ENCODE measurements around the gene ADAM33. TPM values are rescaled to one million over a fixed set of nuclear protein-coding genes. Genes with fewer than 3 reads are reported as not detected.

ADAM33 gene
- total RNA-seq, 1 experiment from 2014 or later = 0.23 TPM

DNA sequence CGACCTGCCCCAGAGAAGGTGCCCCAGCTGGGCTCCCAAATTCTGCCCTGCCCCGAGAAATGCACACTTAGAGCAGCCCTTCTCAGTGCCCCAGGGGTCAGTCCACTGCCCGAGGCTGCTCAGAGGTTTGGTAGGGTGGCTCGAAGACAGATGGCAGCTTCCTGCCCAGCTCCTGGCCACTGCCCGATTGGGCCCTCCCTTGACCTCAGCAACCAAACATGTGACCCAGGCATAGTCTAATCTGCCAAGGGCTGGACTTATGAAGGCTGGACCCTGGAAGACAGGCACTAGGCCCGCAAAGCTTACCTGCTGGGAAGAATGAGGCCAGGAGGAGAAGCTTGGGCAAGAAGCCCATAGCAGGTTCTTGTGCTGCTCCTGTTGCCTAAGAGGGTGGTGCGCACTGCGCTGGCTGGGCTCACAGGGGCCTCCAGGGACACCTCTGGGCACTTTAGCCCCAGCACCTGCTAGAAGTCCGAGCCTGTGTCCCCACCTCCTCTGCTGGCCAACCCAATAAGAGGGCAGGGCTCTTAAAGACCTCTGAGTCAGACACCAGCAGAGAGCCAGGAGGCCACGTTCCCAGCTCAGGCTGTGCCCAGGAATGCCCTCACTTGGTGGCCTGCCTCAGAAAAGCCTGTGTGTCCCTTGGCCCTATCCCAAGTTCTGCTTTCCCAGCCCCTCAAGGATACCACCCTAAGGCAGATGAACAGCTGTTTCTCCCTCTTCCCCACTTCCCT lies 25.1 kb upstream of the ADAM33 start:
- H3K27me3 ChIP-seq (replicated peaks; ENCODE audit: control insufficient read depth, insufficient read depth, low read length) = no peaks in the 10 kb centered on the region
- H3K4me1 Mint-ChIP-seq (ENCODE audit: low read depth, unreplicated experiment) = no peaks in the 10 kb centered on the region
- no peaks in the 10 kb centered on the region for H3K36me3 ChIP-seq (ENCODE audit: control insufficient read depth, insufficient read depth, low read length)
- no peak for DNase-seq
- no TSS peak for BruUV-seq (replicated peaks)
- H3K27ac Mint-ChIP-seq (ENCODE audit: unreplicated experiment) = no peak overlapping the region
- no peaks in the 10 kb centered on the region for H3K9me3 ChIP-seq
- no peak overlapping the region for H3K4me3 Mint-ChIP-seq (ENCODE audit: unreplicated experiment)
- H3K4me3 ChIP-seq (ENCODE audit: low read depth, low read length) = no peak overlapping the region
- TF ChIP-seq, protein P1, sequence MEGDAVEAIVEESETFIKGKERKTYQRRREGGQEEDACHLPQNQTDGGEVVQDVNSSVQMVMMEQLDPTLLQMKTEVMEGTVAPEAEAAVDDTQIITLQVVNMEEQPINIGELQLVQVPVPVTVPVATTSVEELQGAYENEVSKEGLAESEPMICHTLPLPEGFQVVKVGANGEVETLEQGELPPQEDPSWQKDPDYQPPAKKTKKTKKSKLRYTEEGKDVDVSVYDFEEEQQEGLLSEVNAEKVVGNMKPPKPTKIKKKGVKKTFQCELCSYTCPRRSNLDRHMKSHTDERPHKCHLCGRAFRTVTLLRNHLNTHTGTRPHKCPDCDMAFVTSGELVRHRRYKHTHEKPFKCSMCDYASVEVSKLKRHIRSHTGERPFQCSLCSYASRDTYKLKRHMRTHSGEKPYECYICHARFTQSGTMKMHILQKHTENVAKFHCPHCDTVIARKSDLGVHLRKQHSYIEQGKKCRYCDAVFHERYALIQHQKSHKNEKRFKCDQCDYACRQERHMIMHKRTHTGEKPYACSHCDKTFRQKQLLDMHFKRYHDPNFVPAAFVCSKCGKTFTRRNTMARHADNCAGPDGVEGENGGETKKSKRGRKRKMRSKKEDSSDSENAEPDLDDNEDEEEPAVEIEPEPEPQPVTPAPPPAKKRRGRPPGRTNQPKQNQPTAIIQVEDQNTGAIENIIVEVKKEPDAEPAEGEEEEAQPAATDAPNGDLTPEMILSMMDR (IDR thresholded peaks at IDR 0.05; ENCODE audit: insufficient read depth in 1 of 2, low read depth in 1 of 2, low read length in 1 of 2, severe bottlenecking in 1 of 2, unreplicated experiment in 1 of 2) = no peak
- POLR2A ChIA-PET = no interaction called here
- no peaks in the 10 kb centered on the region for H3K36me3 Mint-ChIP-seq (ENCODE audit: insufficient read depth, unreplicated experiment)
- H3K27me3 Mint-ChIP-seq (ENCODE audit: insufficient read depth, unreplicated experiment) = peaks cover 9% of the 10 kb centered on the region
- CTCF ChIA-PET = interaction anchor here (1.1 kb wide), 1 partner anchor 9 kb away, joined by 4 read pairs; no protein-coding TSS in a partner anchor
- no peaks in the 10 kb centered on the region for H3K4me1 ChIP-seq
- H3K9me3 Mint-ChIP-seq (ENCODE audit: unreplicated experiment) = no peaks in the 10 kb centered on the region
- intact Hi-C loops (cut with micrococcal nuclease; ENCODE audit: unreplicated experiment) = no loop called here

DNA sequence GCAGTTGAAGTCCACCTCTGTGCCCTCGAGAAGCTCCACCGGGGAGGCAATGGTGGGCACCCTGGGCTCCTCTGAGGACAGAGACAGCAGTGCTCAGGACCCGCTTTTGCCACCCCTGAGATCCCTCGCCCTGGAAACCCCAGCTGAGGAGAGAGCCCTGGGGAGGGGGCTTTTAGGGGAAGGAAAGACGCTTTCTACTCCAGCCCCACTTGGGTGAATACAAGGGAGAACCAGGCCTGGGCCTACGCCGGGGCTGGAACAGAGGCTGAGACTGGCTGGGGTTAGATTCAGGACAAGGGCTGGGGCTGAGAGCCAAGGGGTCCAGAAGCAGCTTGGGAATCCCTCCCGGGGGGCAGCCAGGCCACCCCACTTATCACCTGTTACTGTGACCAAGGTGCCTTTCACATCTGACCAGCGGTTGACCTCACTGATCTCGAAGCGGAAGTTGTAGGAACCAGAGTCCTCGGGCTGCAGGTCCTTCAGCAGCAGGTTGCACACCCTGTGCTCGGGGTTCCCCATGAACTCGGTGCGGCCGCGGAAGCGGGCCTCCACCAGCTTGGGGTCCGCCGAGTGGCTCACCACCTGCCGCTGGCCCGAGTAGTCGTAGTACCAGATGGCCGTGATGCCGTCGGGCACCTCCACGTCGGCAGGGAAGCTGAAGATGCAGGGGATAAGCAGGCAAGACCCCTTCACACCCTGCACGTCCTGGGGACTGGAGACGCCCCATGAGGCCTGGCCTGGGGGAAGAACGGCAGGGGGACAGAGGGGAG lies 24.3 kb upstream of the ADAM33 start:
- Mint-ChIP-seq H3K27ac (ENCODE audit: unreplicated experiment) (no peak overlapping the region), H3K36me3 (ENCODE audit: insufficient read depth, unreplicated experiment) (no peaks in the 10 kb centered on the region), H3K27me3 (ENCODE audit: insufficient read depth, unreplicated experiment) (peaks cover 9% of the 10 kb centered on the region), H3K4me3 (ENCODE audit: unreplicated experiment) (no peak overlapping the region), H3K4me1 (ENCODE audit: low read depth, unreplicated experiment) (no peaks in the 10 kb centered on the region), H3K9me3 (ENCODE audit: unreplicated experiment) (no peaks in the 10 kb centered on the region)
- intact Hi-C loops (cut with micrococcal nuclease; ENCODE audit: unreplicated experiment) = no loop called here
- H3K27me3 ChIP-seq (replicated peaks; ENCODE audit: control insufficient read depth, insufficient read depth, low read length) = no peaks in the 10 kb centered on the region; the same call in 1 of the 2 replicates
- no peak overlapping the region for H3K4me3 ChIP-seq (ENCODE audit: low read depth, low read length)
- H3K36me3 ChIP-seq (ENCODE audit: control insufficient read depth, insufficient read depth, low read length) = no peaks in the 10 kb centered on the region
- ChIA-PET POLR2A (no interaction called here), CTCF (interaction anchor here (0.6 kb wide), 1 partner anchor 29 kb away, joined by 3 read pairs; no protein-coding TSS in a partner anchor)
- H3K4me1 ChIP-seq = no peaks in the 10 kb centered on the region
- BruUV-seq (replicated peaks) = no TSS peak
- TF ChIP-seq, protein P1 (IDR thresholded peaks at IDR 0.05; ENCODE audit: insufficient read depth in 1 of 2, low read depth in 1 of 2, low read length in 1 of 2, severe bottlenecking in 1 of 2, unreplicated experiment in 1 of 2) = no peak
- no peak for DNase-seq
- H3K9me3 ChIP-seq = no peaks in the 10 kb centered on the region

DNA sequence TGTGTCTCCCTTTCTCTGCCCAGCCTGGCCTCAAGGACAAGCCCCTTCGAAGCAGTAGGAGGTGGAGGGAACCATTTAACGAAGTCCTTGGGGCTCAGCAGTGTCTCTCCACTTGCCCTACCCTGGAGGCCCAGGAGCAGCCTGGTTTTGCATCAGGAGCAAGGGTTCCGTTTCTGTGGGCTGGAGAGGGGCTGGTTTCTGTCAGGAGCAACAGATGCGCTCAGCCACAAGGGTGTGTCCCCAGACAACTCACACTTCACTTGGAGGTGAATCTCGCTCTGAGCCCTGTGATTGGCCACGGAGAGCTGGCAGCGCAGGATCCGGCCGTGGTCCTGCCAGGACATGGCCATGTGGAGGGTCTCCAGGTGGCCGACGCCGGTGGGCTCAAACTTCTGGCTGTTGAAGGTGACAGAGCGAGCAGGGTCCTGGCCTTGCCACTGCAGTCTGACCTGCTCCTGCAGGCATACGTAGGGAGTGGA lies 23.7 kb upstream of the ADAM33 start:
- no peak overlapping the region for H3K27ac Mint-ChIP-seq (ENCODE audit: unreplicated experiment)
- TF ChIP-seq, protein P1 (IDR thresholded peaks at IDR 0.05; ENCODE audit: insufficient read depth in 1 of 2, low read depth in 1 of 2, low read length in 1 of 2, severe bottlenecking in 1 of 2, unreplicated experiment in 1 of 2) = no peak
- Histone ChIP-seq H3K4me3 (ENCODE audit: low read depth, low read length) (no peak overlapping the region), H3K9me3 (no peaks in the 10 kb centered on the region), H3K27me3 (replicated peaks; ENCODE audit: control insufficient read depth, insufficient read depth, low read length) (no peaks in the 10 kb centered on the region; the same call in 1 of the 2 replicates), H3K4me1 (no peaks in the 10 kb centered on the region), H3K36me3 (ENCODE audit: control insufficient read depth, insufficient read depth, low read length) (no peaks in the 10 kb centered on the region)
- no peaks in the 10 kb centered on the region for H3K9me3 Mint-ChIP-seq (ENCODE audit: unreplicated experiment)
- peaks cover 9% of the 10 kb centered on the region for H3K27me3 Mint-ChIP-seq (ENCODE audit: insufficient read depth, unreplicated experiment)
- CTCF ChIA-PET = interaction anchor here (0.6 kb wide), 1 partner anchor 29 kb away, joined by 3 read pairs; no protein-coding TSS in a partner anchor
- DNase-seq = no peak
- BruUV-seq (replicated peaks) = no TSS peak
- POLR2A ChIA-PET = no interaction called here
- no peak overlapping the region for H3K4me3 Mint-ChIP-seq (ENCODE audit: unreplicated experiment)
- intact Hi-C loops (cut with micrococcal nuclease; ENCODE audit: unreplicated experiment) = no loop called here
- no peaks in the 10 kb centered on the region for H3K4me1 Mint-ChIP-seq (ENCODE audit: low read depth, unreplicated experiment)
- no peaks in the 10 kb centered on the region for H3K36me3 Mint-ChIP-seq (ENCODE audit: insufficient read depth, unreplicated experiment)
